B cell (primary cell): ENCODE data around the gene ITPR1. TPM values are rescaled to one million over a fixed set of nuclear protein-coding genes. Genes with fewer than 3 reads are reported as not detected.

Experiments used
- ATAC-seq: fragments of 200-7000 bp; cut with Tn5 transposase; one replicate; pipeline ENCODE4 v1.10.0; 2021; ENCODE audit warnings: low read depth, mild to moderate bottlenecking, moderate number of reproducible peaks, moderate library complexity
- CTCF ChIA-PET: fragments of 350-600 bp; sonication (Branson Sonifier 250); formaldehyde crosslinking; loops from one replicate; lab custom pipeline; 2021; ENCODE audit warnings: antibody characterized with exemption, inconsistent platforms; lab: Charles Lee
- POLR2A ChIA-PET: fragments of 350-600 bp; sonication (Branson Sonifier 250); formaldehyde crosslinking; loops from one replicate; lab custom pipeline; 2021; ENCODE audit warnings: antibody characterized with exemption; lab: Charles Lee
- DNase-seq: peaks from one replicate; pipeline ENCODE4 v3.0.0; 2013
- H2AFZ ChIP-seq: 2 replicates; pipeline ENCODE4 v1.6.1; 2012; ENCODE audit warnings: mild to moderate bottlenecking, low read depth, low read length; ENCODE audit not compliant: insufficient read depth, poor library complexity, severe bottlenecking
- H3K27ac ChIP-seq, 2 donors: 1 replicate in 1 of 2; 2 replicates in 1 of 2; pipeline ENCODE4 v1.5.1; 2012 to 2013; ENCODE audit warnings: low read length in 2 of 2, mild to moderate bottlenecking in 2 of 2, moderate library complexity in 1 of 2
- H3K27me3 ChIP-seq, 4 experiments: fragments of 200-600 bp in 1 of 4; sonication (generic) in 1 of 4; replicated peaks in 1 of 4; 1 replicate in 2 of 4; 2 replicates in 2 of 4; pipeline versions ENCODE4 v1.6.1 to v1.7.0; 2013 to 2016; ENCODE audit warnings: low read length in 3 of 4, mild to moderate bottlenecking in 2 of 4, mixed read lengths in 1 of 4, moderate library complexity in 1 of 4; ENCODE audit not compliant: insufficient read depth in 4 of 4, control insufficient read depth in 3 of 4; ENCODE audit errors: control extremely low read depth in 1 of 4
- H3K36me3 ChIP-seq, 2 experiments: replicated peaks in 1 of 2; 1 replicate in 1 of 2; 2 replicates in 1 of 2; pipeline versions ENCODE4 v1.6.1 to v1.7.1; 2013; ENCODE audit warnings: low read length in 1 of 2; ENCODE audit not compliant: insufficient read depth in 2 of 2, control insufficient read depth in 1 of 2; ENCODE audit errors: control extremely low read depth in 1 of 2, extremely low read depth in 1 of 2
- H3K4me1 ChIP-seq, 2 donors: fragments of 200-600 bp in 1 of 2; sonication (generic) in 1 of 2; 1 replicate in 1 of 2; 2 replicates in 1 of 2; pipeline versions ENCODE4 v1.5.1 to v1.6.1; 2013 to 2017; ENCODE audit warnings: low read length in 2 of 2; ENCODE audit not compliant: control insufficient read depth in 2 of 2, insufficient read depth in 2 of 2
- H3K4me2 ChIP-seq: replicated peaks from 2 replicates; pipeline ENCODE3; 2012; ENCODE audit warnings: mild to moderate bottlenecking, low read depth, low read length; ENCODE audit not compliant: poor library complexity, severe bottlenecking
- H3K4me3 ChIP-seq, 5 experiments: fragments of 200-600 bp in 1 of 5; sonication (generic) in 1 of 5; 1 replicate in 3 of 5; 2 replicates in 2 of 5; pipeline versions ENCODE4 v1.5.1 to v1.7.0; 2011 to 2016; ENCODE audit warnings: low read length in 4 of 5, mild to moderate bottlenecking in 4 of 5, low read depth in 2 of 5, control low read depth in 1 of 5, moderate library complexity in 1 of 5; ENCODE audit not compliant: insufficient read depth in 1 of 5; ENCODE audit errors: control extremely low read depth in 1 of 5, extremely low read depth in 1 of 5
- H3K79me2 ChIP-seq: fragments of 200-600 bp; sonication (generic); one replicate; pipeline ENCODE4 v1.6.0; 2016; ENCODE audit warnings: low read length; ENCODE audit not compliant: control insufficient read depth, insufficient read depth
- H3K9ac ChIP-seq: fragments of 200-600 bp; sonication (generic); 2 replicates; pipeline ENCODE4 v1.6.1; 2017; ENCODE audit warnings: mild to moderate bottlenecking, low read length, moderate library complexity
- H3K9me3 ChIP-seq, 3 donors: one replicate each; pipeline versions ENCODE4 v1.6.1 to v1.7.1; 2013; ENCODE audit warnings: low read length in 2 of 3; ENCODE audit not compliant: control insufficient read depth in 2 of 3, insufficient read depth in 1 of 3; ENCODE audit errors: control extremely low read depth in 1 of 3
- H4K20me1 ChIP-seq: 2 replicates; pipeline ENCODE4 v1.6.0; 2012; ENCODE audit warnings: mild to moderate bottlenecking, low read length; ENCODE audit not compliant: insufficient read depth, control insufficient read depth, poor library complexity, severe bottlenecking
- H3K27ac Mint-ChIP-seq: one replicate; pipeline ENCODE4 v1.8.0; 2021; ENCODE audit warnings: mixed read lengths
- H3K27me3 Mint-ChIP-seq: one replicate; pipeline ENCODE4 v1.8.0; 2021; ENCODE audit warnings: mixed read lengths
- H3K4me1 Mint-ChIP-seq: one replicate; pipeline ENCODE4 v1.8.0; 2021; ENCODE audit warnings: mixed read lengths
- H3K4me3 Mint-ChIP-seq: one replicate; pipeline ENCODE4 v1.8.0; 2021; ENCODE audit warnings: mixed read lengths
- H3K9me3 Mint-ChIP-seq: one replicate; pipeline ENCODE4 v1.8.0; 2022; ENCODE audit warnings: mixed read lengths; ENCODE audit not compliant: insufficient read depth
- EZH2 ChIP-seq: IDR thresholded peaks from 2 replicates; pipeline ENCODE4 v1.6.1; 2012; ENCODE audit warnings: borderline replicate concordance, low read depth, mild to moderate bottlenecking, moderate library complexity, low read length; ENCODE audit not compliant: insufficient read depth, poor library complexity, severe bottlenecking
- WGBS: methylation state at CpG from one replicate; pipeline ENCODE4 v1.1.5; 2013; ENCODE audit warnings: missing lambda C conversion rate; ENCODE audit not compliant: insufficient coverage; 5-methylcytosine and 5-hydroxymethylcytosine counted together
- intact Hi-C: fragments of 100-400 bp; cut with micrococcal nuclease; formaldehyde crosslinking; loops from one replicate; pipeline ENCODE4 v1.10.0; 2022
- polyA plus RNA-seq: library from polyadenylated mRNA; depleted of rRNA; stranded (reverse); fragments of >200 nt; gene quantifications from 2 replicates; pipeline ENCODE4 v1.2.3, GENCODE V29; 2012
- total RNA-seq, 2 donors: library from RNA; stranded (reverse); fragments of 120-200 nt in 1 of 2; gene quantifications; 1 replicate in 1 of 2; 2 replicates in 1 of 2; pipeline versions ENCODE4 v1.2.3 to v1.2.4, GENCODE V29; 2013 to 2022
- TF ChIP-seq, protein P1 (sequence below): fragments of 200-600 bp; IDR thresholded peaks from one replicate; pipeline ENCODE4 v1.8.0; 2022; ENCODE audit warnings: antibody characterized with exemption, mild to moderate bottlenecking

The ITPR1 gene
- total and polyA plus RNA-seq, 2 donors (not counting 1 experiment from before 2014, with no cell fraction given): 64.0 to 332 TPM

DNA sequence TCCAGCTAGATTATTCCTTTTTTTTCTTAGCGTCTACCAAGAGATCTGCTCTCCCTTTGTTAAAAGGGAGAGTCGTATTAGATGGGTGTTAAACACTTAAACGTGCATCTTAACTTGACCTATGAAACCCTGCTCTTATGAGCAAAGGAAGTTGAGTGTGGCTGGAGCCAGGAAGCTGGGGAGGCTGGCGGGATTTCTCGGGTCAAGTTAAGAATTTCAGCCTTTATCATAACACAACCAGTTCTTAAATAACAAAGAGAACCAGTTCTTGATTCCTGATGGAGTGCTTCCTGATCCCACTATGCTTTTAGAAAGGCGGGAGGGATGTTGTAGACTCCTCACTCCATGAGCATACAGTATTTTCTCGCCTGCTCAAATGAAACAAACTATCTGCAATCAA, 215.1 kb downstream of the ITPR1 start:
- DNase-seq: no peak
- no peak for TF ChIP-seq EZH2
- TF ChIP-seq, protein P1, sequence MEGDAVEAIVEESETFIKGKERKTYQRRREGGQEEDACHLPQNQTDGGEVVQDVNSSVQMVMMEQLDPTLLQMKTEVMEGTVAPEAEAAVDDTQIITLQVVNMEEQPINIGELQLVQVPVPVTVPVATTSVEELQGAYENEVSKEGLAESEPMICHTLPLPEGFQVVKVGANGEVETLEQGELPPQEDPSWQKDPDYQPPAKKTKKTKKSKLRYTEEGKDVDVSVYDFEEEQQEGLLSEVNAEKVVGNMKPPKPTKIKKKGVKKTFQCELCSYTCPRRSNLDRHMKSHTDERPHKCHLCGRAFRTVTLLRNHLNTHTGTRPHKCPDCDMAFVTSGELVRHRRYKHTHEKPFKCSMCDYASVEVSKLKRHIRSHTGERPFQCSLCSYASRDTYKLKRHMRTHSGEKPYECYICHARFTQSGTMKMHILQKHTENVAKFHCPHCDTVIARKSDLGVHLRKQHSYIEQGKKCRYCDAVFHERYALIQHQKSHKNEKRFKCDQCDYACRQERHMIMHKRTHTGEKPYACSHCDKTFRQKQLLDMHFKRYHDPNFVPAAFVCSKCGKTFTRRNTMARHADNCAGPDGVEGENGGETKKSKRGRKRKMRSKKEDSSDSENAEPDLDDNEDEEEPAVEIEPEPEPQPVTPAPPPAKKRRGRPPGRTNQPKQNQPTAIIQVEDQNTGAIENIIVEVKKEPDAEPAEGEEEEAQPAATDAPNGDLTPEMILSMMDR: no peak
- Histone ChIP-seq H3K4me3 (no peak overlapping the region), H3K27me3 (no peaks in the 10 kb centered on the region), H3K4me1 (no peaks in the 10 kb centered on the region), H3K36me3 (peaks cover 2 to 86% of the 10 kb centered on the region in 2 experiments), H3K4me2 (no peak overlapping the region), H3K9ac (no peak overlapping the region), H2AFZ (no peak overlapping the region), H3K79me2 (peaks cover 4% of the 10 kb centered on the region), H4K20me1 (peaks cover 14% of the 10 kb centered on the region), H3K27ac (no peak overlapping the region), H3K9me3 (no peaks in the 10 kb centered on the region)
- ChIA-PET CTCF (interaction anchor here (2.4 kb wide), 1 partner anchor 350 kb away, joined by 12 read pairs; no protein-coding TSS in a partner anchor), POLR2A (no interaction called here)
- no peak for ATAC-seq
- Mint-ChIP-seq H3K27me3 (no peaks in the 10 kb centered on the region), H3K9me3 (no peaks in the 10 kb centered on the region), H3K27ac (no peak overlapping the region), H3K4me1 (no peaks in the 10 kb centered on the region), H3K4me3 (no peak overlapping the region)
- no CpG with 5 or more reads among the region's 7 CpGs for WGBS
- intact Hi-C loops: no loop called here

GRCh38 chr3:4709341-4709740, 216.2 kb downstream of the ITPR1 start:
- ATAC-seq (no peak), DNase-seq (no peak)
- intact Hi-C loops: no loop called here
- no peak overlapping the region for H3K4me2 ChIP-seq
- Mint-ChIP-seq H3K4me3 (no peak overlapping the region), H3K27ac (no peak overlapping the region), H3K9me3 (no peaks in the 10 kb centered on the region), H3K4me1 (no peaks in the 10 kb centered on the region), H3K27me3 (no peaks in the 10 kb centered on the region)
- no peak overlapping the region for H3K4me3 ChIP-seq
- H2AFZ ChIP-seq: no peak overlapping the region
- TF ChIP-seq, protein P1: no peak
- no peak for TF ChIP-seq EZH2
- H3K9ac ChIP-seq: no peak overlapping the region
- ChIA-PET POLR2A (no interaction called here), CTCF (interaction anchor here (0.6 to 10.0 kb wide), 4 partner anchors 11 to 348 kb away, joined by 6 to 391 read pairs (median 53); no protein-coding TSS in a partner anchor)
- no peaks in the 10 kb centered on the region for H3K4me1 ChIP-seq
- H3K9me3 ChIP-seq: no peaks in the 10 kb centered on the region
- peaks cover 23% of the 10 kb centered on the region for H4K20me1 ChIP-seq
- H3K79me2 ChIP-seq: peaks cover 4% of the 10 kb centered on the region
- no peaks in the 10 kb centered on the region for H3K27me3 ChIP-seq
- H3K27ac ChIP-seq: no peak overlapping the region
- H3K36me3 ChIP-seq: peaks cover 4 to 87% of the 10 kb centered on the region in 2 experiments
- WGBS: 60% methylated on average over 1 of the region's 1 CpG
